MM.1S (cell line): Measurements from ENCODE around the gene KLHDC7B.

Source experiments
- DNase-seq: peaks from one replicate; pipeline ENCODE4 v3.0.0-alpha.2; 2015
- H2AFZ ChIP-seq: fragments of 300-600 bp; sonication (generic); 2 replicates; pipeline ENCODE4 v1.6.0; 2016; ENCODE audit warnings: antibody characterized with exemption, low read length
- H3F3A ChIP-seq: fragments of 300-600 bp; sonication (generic); 2 replicates; pipeline ENCODE4 v1.6.1; 2016; ENCODE audit warnings: mild to moderate bottlenecking, antibody characterized with exemption, low read length, moderate library complexity, mixed read lengths; ENCODE audit not compliant: insufficient read depth
- H3K27ac ChIP-seq: fragments of 300-600 bp; sonication (generic); 2 replicates; pipeline ENCODE4 v1.5.1; 2016; ENCODE audit warnings: mild to moderate bottlenecking, low read length
- H3K27me3 ChIP-seq: fragments of 300-600 bp; sonication (generic); replicated peaks from 2 replicates; pipeline ENCODE4 v1.6.0; 2016; ENCODE audit warnings: low read length; ENCODE audit not compliant: insufficient read depth
- H3K36me3 ChIP-seq: fragments of 300-600 bp; sonication (generic); replicated peaks from 2 replicates; pipeline ENCODE4 v1.6.1; 2016; ENCODE audit warnings: mild to moderate bottlenecking, low read length, mixed read lengths; ENCODE audit not compliant: insufficient read depth
- H3K4me1 ChIP-seq: fragments of 300-600 bp; sonication (generic); 2 replicates; pipeline ENCODE4 v1.6.1; 2016; ENCODE audit warnings: low read length, mixed read lengths
- H3K4me2 ChIP-seq: fragments of 300-600 bp; sonication (generic); 2 replicates; pipeline ENCODE4 v1.6.0; 2016; ENCODE audit warnings: low read depth, low read length
- H3K4me3 ChIP-seq: fragments of 300-600 bp; sonication (generic); 2 replicates; pipeline ENCODE4 v1.5.1; 2016; ENCODE audit warnings: low read length, mixed read lengths
- H3K79me2 ChIP-seq: fragments of 300-600 bp; sonication (generic); 2 replicates; pipeline ENCODE4 v1.6.1; 2016; ENCODE audit warnings: mixed run types, low read length, mixed read lengths
- H3K9ac ChIP-seq: fragments of 300-600 bp; sonication (generic); 2 replicates; pipeline ENCODE4 v1.6.1; 2016; ENCODE audit warnings: low read length, mixed read lengths
- H3K9me2 ChIP-seq: fragments of 300-600 bp; sonication (generic); replicated peaks from 2 replicates; pipeline ENCODE4 v1.6.1; 2016; ENCODE audit warnings: mild to moderate bottlenecking, low read length, mixed read lengths; ENCODE audit not compliant: insufficient read depth
- H3K9me3 ChIP-seq: fragments of 300-600 bp; sonication (generic); replicated peaks from 2 replicates; pipeline ENCODE4 v1.6.1; 2016; ENCODE audit warnings: mild to moderate bottlenecking, low read length, mixed read lengths; ENCODE audit not compliant: insufficient read depth
- H4K20me1 ChIP-seq: fragments of 300-600 bp; sonication (generic); 2 replicates; pipeline ENCODE4 v1.6.1; 2016; ENCODE audit warnings: mild to moderate bottlenecking, low read length, moderate library complexity, mixed read lengths; ENCODE audit not compliant: insufficient read depth
- EZH2 ChIP-seq: fragments of 300-600 bp; sonication (generic); optimal IDR thresholded peaks from 2 replicates; pipeline ENCODE3; 2017; ENCODE audit warnings: low read depth, mild to moderate bottlenecking, antibody characterized with exemption, low read length, mixed read lengths
- EZH2phosphoT487 ChIP-seq: fragments of 300-600 bp; sonication (generic); IDR thresholded peaks from 2 replicates; pipeline ENCODE4 v1.6.1; 2018; ENCODE audit warnings: antibody characterized with exemption, low read length
- TF ChIP-seq, protein P1 (sequence below): fragments of 300-600 bp; sonication (generic); IDR thresholded peaks from 2 replicates; pipeline ENCODE4 v1.5.1; 2016; ENCODE audit warnings: antibody characterized with exemption, low read length, mixed read lengths

KLHDC7B gene

DNA sequence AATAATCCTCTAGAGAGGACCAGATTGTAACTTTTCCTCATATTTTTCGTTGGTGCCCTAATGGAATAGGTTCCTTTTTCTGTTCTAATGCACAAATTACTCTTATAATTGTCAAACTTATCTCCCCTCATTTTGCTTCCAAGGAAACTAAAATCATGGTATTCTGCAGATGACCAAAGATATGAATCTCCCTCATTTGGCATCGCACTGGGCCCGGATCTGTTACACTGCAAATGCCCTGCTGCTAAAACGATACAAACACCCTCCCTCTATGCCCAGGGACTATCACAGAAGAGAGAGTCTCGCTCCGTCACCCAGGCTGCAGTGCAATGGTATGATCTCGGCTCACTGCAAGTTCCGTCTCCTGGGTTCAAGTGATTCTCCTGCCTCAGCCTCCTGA, 7.6 kb downstream of the KLHDC7B start:
- no peak for DNase-seq
- Histone ChIP-seq H3K27me3 (peaks cover 12% of the 10 kb centered on the region), H3K4me1 (no peaks in the 10 kb centered on the region), H2AFZ (no peak overlapping the region), H3K9me3 (no peaks in the 10 kb centered on the region), H3K36me3 (no peaks in the 10 kb centered on the region), H3F3A (no peaks in the 10 kb centered on the region), H3K27ac (no peak overlapping the region), H3K4me2 (no peak overlapping the region), H3K9ac (no peak overlapping the region), H3K79me2 (no peaks in the 10 kb centered on the region), H4K20me1 (no peaks in the 10 kb centered on the region), H3K4me3 (no peak overlapping the region), H3K9me2 (no peaks in the 10 kb centered on the region)
- no peak for TF ChIP-seq EZH2phosphoT487
- TF ChIP-seq, protein P1, sequence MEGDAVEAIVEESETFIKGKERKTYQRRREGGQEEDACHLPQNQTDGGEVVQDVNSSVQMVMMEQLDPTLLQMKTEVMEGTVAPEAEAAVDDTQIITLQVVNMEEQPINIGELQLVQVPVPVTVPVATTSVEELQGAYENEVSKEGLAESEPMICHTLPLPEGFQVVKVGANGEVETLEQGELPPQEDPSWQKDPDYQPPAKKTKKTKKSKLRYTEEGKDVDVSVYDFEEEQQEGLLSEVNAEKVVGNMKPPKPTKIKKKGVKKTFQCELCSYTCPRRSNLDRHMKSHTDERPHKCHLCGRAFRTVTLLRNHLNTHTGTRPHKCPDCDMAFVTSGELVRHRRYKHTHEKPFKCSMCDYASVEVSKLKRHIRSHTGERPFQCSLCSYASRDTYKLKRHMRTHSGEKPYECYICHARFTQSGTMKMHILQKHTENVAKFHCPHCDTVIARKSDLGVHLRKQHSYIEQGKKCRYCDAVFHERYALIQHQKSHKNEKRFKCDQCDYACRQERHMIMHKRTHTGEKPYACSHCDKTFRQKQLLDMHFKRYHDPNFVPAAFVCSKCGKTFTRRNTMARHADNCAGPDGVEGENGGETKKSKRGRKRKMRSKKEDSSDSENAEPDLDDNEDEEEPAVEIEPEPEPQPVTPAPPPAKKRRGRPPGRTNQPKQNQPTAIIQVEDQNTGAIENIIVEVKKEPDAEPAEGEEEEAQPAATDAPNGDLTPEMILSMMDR, result no peak
- no peak for TF ChIP-seq EZH2

DNA sequence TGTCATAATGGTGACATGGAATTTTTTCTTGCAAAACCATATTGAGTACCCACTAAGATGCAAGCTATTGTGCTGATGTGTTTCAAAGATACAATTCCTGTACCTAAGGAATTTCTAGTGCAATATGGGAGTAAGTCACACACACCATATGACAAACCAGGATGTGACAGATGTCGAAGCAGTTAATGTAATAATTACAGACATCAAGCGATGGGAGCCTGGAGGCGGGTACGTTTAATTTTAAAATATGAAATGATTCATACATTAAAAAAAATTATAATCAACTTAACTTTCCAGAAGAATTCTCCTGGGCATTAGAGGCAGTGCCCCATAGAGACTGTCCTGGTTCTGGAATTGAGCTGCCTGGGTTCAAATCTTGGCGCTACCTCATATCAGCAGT, 11.0 kb downstream of the KLHDC7B start:
- Histone ChIP-seq H2AFZ (no peak overlapping the region), H3K27ac (no peak overlapping the region), H3K4me3 (no peak overlapping the region), H3K36me3 (no peaks in the 10 kb centered on the region), H3K9ac (no peak overlapping the region), H3K79me2 (no peaks in the 10 kb centered on the region), H3K4me2 (no peak overlapping the region), H3K27me3 (peaks cover 4% of the 10 kb centered on the region; the same call in 1 of the 2 replicates), H3K9me3 (no peaks in the 10 kb centered on the region), H4K20me1 (no peaks in the 10 kb centered on the region), H3K4me1 (no peaks in the 10 kb centered on the region), H3K9me2 (no peaks in the 10 kb centered on the region), H3F3A (no peaks in the 10 kb centered on the region)
- no peak for DNase-seq
- TF ChIP-seq, protein P1, result no peak
- TF ChIP-seq EZH2phosphoT487 (no peak), EZH2 (no peak)

DNA sequence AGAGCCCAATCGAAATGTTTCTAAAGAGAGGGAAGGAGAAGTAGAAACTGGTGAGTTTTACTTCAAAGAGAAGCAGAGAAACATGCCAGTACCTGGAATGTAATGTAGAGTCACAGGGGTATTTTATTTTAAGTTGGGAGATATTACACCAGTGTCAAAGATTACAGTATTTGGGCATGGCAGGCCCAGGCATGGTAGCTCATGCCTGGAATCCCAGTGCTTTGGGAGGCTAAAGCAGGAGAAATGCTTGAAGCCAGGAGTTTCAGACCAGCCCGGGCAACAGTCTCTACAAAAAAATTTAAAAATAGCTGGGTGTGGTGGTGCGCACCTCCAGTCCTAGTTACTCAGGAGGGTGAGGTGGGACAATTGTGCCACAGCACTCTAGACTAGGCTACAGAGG, 14.3 kb downstream of the KLHDC7B start:
- peaks cover 18% of the 10 kb centered on the region for H3K27me3 ChIP-seq
- H2AFZ ChIP-seq, result no peak overlapping the region
- H3K4me2 ChIP-seq, result no peak overlapping the region
- no peak overlapping the region for H3K27ac ChIP-seq
- DNase-seq, result no peak
- no peaks in the 10 kb centered on the region for H3K9me2 ChIP-seq
- TF ChIP-seq EZH2, result no peak
- TF ChIP-seq, protein P1, result no peak
- no peak for TF ChIP-seq EZH2phosphoT487
- H3K4me1 ChIP-seq, result no peaks in the 10 kb centered on the region
- H3F3A ChIP-seq, result no peaks in the 10 kb centered on the region
- H3K9me3 ChIP-seq, result no peaks in the 10 kb centered on the region
- H3K9ac ChIP-seq, result no peak overlapping the region
- no peaks in the 10 kb centered on the region for H4K20me1 ChIP-seq
- no peaks in the 10 kb centered on the region for H3K79me2 ChIP-seq
- no peaks in the 10 kb centered on the region for H3K36me3 ChIP-seq
- no peak overlapping the region for H3K4me3 ChIP-seq
